Activated CD8-positive, alpha-beta T cell treated with anti-CD3 and anti-CD28 coated beads for 36 hours (primary cell): ENCODE measurements around the gene TAS2R9. TPM values are rescaled to one million over a fixed set of nuclear protein-coding genes. Genes with fewer than 3 reads are reported as not detected.
"Not testable (repeated sequence)": the region's sequence is repeated elsewhere in the genome, so short reads cannot be mapped to it uniquely, and the experiment has no call there.

Source experiments
- ATAC-seq: fragments of 200-7000 bp; cut with Tn5 transposase; one replicate; pipeline ENCODE4 v1.10.0; 2021; ENCODE audit warnings: mild to moderate bottlenecking, moderate library complexity
- CTCF ChIA-PET: fragments of 350-600 bp; sonication (Branson Sonifier 250); formaldehyde crosslinking; loops from one replicate; lab custom pipeline; 2021; ENCODE audit warnings: antibody characterized with exemption; lab: Charles Lee
- POLR2A ChIA-PET: fragments of 350-600 bp; sonication (Branson Sonifier 250); formaldehyde crosslinking; loops from one replicate; lab custom pipeline; 2021; ENCODE audit warnings: antibody characterized with exemption; lab: Charles Lee
- DNase-seq: peaks from one replicate; pipeline ENCODE4 v3.0.0-alpha.2; 2020
- H3K27ac Mint-ChIP-seq: one replicate; pipeline ENCODE4 v1.8.0; 2021; ENCODE audit warnings: mild to moderate bottlenecking, mixed read lengths
- H3K27me3 Mint-ChIP-seq: one replicate; pipeline ENCODE4 v1.8.0; 2021; ENCODE audit warnings: mixed read lengths
- H3K36me3 Mint-ChIP-seq: one replicate; pipeline ENCODE4 v1.8.0; 2021; ENCODE audit warnings: low read depth, mixed read lengths
- H3K4me1 Mint-ChIP-seq: one replicate; pipeline ENCODE4 v1.8.0; 2021; ENCODE audit warnings: low read depth, mixed read lengths
- H3K4me3 Mint-ChIP-seq: one replicate; pipeline ENCODE4 v1.8.0; 2021; ENCODE audit warnings: mild to moderate bottlenecking, moderate library complexity, mixed read lengths
- H3K9me3 Mint-ChIP-seq: one replicate; pipeline ENCODE4 v1.8.0; 2021; ENCODE audit warnings: mixed read lengths
- CTCF ChIP-seq: fragments of 200-600 bp; IDR thresholded peaks from one replicate; pipeline ENCODE4 v1.8.0; 2022; ENCODE audit warnings: antibody characterized with exemption, mild to moderate bottlenecking
- intact Hi-C: fragments of 100-400 bp; cut with micrococcal nuclease; formaldehyde crosslinking; loops from one replicate; pipeline ENCODE4 v1.10.0; 2022
- total RNA-seq, 2 experiments: library from RNA; stranded (reverse); gene quantifications; one replicate each; pipeline ENCODE4 v1.2.3, GENCODE V29; 2021

TAS2R9 gene
- total RNA-seq, 2 experiments from 2014 or later, result not detected

GRCh38 chr12:10794222-10794621 is 15.7 kb downstream of the TAS2R9 start:
- intact Hi-C loops, result no loop called here
- Mint-ChIP-seq H3K36me3 (no peaks in the 10 kb centered on the region), H3K27me3 (peaks cover 6% of the 10 kb centered on the region), H3K27ac (no peak overlapping the region), H3K4me1 (no peaks in the 10 kb centered on the region), H3K4me3 (no peak overlapping the region), H3K9me3 (no peaks in the 10 kb centered on the region)
- DNase-seq (no peak), ATAC-seq (no peak)
- no peak for TF ChIP-seq CTCF
- ChIA-PET POLR2A (no interaction called here), CTCF (no interaction called here)

GRCh38 chr12:10791769-10792168 is 18.2 kb downstream of the TAS2R9 start:
- H3K9me3 Mint-ChIP-seq, H3K4me1 Mint-ChIP-seq, H3K27ac Mint-ChIP-seq, POLR2A ChIA-PET, DNase-seq, ATAC-seq, intact Hi-C loops, H3K4me3 Mint-ChIP-seq, H3K36me3 Mint-ChIP-seq, H3K27me3 Mint-ChIP-seq, CTCF ChIA-PET: not testable (repeated sequence)

GRCh38 chr12:10783252-10783651 is 26.7 kb downstream of the TAS2R9 start:
- no peaks in the 10 kb centered on the region for H3K36me3 Mint-ChIP-seq
- no peaks in the 10 kb centered on the region for H3K4me1 Mint-ChIP-seq
- ChIA-PET POLR2A (no interaction called here), CTCF (interaction anchor here (2.6 kb wide), 1 partner anchor 703 kb away, joined by 8 read pairs; no protein-coding TSS in a partner anchor)
- DNase-seq, result no peak
- no peak for TF ChIP-seq CTCF
- ATAC-seq, result no peak
- no peak overlapping the region for H3K27ac Mint-ChIP-seq
- intact Hi-C loops, result no loop called here
- H3K27me3 Mint-ChIP-seq, result peaks cover 12% of the 10 kb centered on the region
- H3K9me3 Mint-ChIP-seq, result no peaks in the 10 kb centered on the region
- no peak overlapping the region for H3K4me3 Mint-ChIP-seq

- no peak for DNase-seq
- no peaks in the 10 kb centered on the region for H3K4me1 Mint-ChIP-seq
- POLR2A ChIA-PET, result no interaction called here
- TF ChIP-seq CTCF, result no peak
- no peaks in the 10 kb centered on the region for H3K9me3 Mint-ChIP-seq
- intact Hi-C loops, result no loop called here
- no peak overlapping the region for H3K4me3 Mint-ChIP-seq
- no peaks in the 10 kb centered on the region for H3K36me3 Mint-ChIP-seq
- no peak for ATAC-seq
- H3K27ac Mint-ChIP-seq, result no peak overlapping the region
- peaks cover 10% of the 10 kb centered on the region for H3K27me3 Mint-ChIP-seq
- CTCF ChIA-PET, result interaction anchor here (1.8 to 1.9 kb wide), 2 partner anchors 420 to 709 kb away, joined by 6 to 7 read pairs; no protein-coding TSS in a partner anchor
These were observed 30.9 kb downstream of the TAS2R9 start for GRCh38 chr12:10779103-10779502.

- ATAC-seq, result peak; percentile 58
- no peak overlapping the region for H3K4me3 Mint-ChIP-seq
- ChIA-PET POLR2A (no interaction called here), CTCF (interaction anchor here (0.7 to 6.6 kb wide), 11 partner anchors 21 to 722 kb away, joined by 3 to 69 read pairs (median 4); partner anchors contain the start of gene SMIM10L1)
- H3K27me3 Mint-ChIP-seq, result peaks cover 27% of the 10 kb centered on the region
- DNase-seq, result no peak
- peak; percentile 61 for TF ChIP-seq CTCF
- H3K4me1 Mint-ChIP-seq, result no peaks in the 10 kb centered on the region
- intact Hi-C loops, result loop anchor here (2.0 to 5.0 kb wide), 2 partner anchors 426 to 716 kb away; no protein-coding TSS in a partner anchor
- no peaks in the 10 kb centered on the region for H3K9me3 Mint-ChIP-seq
- H3K36me3 Mint-ChIP-seq, result no peaks in the 10 kb centered on the region
- H3K27ac Mint-ChIP-seq, result no peak overlapping the region
These were observed 38.7 kb downstream of the TAS2R9 start for GRCh38 chr12:10771132-10771733.
